Epidermal melanocyte (primary cell): ENCODE data around the gene PRKAB1.
"Not testable (repeated sequence)": the region's sequence is repeated elsewhere in the genome, so short reads cannot be mapped to it uniquely, and the experiment has no call there.

ENCODE experiments used
- DNase-seq: peaks from one replicate; pipeline ENCODE4 v3.0.0; 2011; ENCODE audit warnings: low spot score; ENCODE audit not compliant: insufficient read length

The PRKAB1 gene

DNA sequence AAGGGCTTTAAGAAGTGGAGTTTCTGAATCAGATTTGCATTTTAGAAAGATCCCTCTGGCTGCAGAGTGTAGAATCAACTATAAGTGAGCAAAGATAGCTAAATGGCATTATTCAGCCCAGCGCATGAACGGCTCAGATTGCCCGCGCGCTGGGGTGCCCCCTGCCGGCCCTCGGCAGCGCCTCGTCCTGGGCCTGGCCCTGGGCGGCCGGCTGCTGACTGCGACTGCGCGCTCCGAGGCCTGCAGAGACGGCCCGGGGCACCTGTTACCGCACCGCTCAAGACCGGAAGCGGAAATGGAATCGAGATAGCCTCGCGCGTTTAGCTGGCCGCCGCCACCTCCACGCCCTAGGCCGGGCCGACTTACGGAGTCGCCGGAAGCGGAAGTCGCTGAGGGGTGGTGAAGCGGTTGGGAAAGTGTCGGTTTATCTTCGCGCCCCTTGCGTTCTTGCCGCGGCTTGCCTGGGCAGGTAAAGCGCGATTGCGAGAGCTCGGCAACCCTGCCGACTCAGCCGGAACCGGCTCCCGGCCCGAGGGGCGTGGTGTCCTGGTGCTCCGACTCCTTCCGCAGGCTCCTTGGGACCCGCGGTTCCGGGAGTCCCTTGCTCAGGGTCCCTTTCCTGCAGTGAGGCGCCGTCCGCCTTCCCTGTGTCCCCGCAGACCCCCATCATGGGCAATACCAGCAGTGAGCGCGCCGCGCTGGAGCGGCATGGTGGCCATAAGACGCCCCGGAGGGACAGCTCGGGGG lies at the start of gene PRKAB1:
Gene PRKAB1 (plus strand): TSS at position 557 of the 747 bp plus-strand sequence. CDS start 112 bp downstream, at position 669.
- peak; percentile 86 for DNase-seq

GRCh38 chr12:119618328-119618896 lies 49.5 kb upstream of the PRKAB1 start:
- DNase-seq = not testable (repeated sequence)

- DNase-seq = no peak
Measured at GRCh38 chr12:119620490-119620889, 47.4 kb upstream of the PRKAB1 start.

GRCh38 chr12:119621878-119622277 lies 46.1 kb upstream of the PRKAB1 start:
- no peak for DNase-seq

DNA sequence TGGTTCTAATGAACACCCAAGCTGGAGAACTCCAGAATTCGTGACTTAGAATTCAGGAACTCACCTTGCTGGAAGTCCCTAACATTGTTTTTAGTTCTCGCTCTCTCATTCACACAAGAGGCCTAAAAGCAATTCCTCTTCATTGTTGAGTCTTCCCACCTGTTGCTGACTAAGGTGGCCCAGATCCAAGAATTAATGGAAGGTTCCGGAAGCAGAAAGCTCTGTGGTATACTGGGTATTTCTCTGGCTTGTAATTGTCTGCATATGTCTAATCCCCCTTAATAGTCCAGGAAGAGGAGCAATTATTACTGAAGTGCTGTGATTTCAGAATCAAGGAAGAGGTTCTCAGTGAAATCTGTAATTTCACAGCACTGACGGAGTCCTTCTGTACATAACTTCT lies 43.0 kb upstream of the PRKAB1 start:
- no peak for DNase-seq

DNA sequence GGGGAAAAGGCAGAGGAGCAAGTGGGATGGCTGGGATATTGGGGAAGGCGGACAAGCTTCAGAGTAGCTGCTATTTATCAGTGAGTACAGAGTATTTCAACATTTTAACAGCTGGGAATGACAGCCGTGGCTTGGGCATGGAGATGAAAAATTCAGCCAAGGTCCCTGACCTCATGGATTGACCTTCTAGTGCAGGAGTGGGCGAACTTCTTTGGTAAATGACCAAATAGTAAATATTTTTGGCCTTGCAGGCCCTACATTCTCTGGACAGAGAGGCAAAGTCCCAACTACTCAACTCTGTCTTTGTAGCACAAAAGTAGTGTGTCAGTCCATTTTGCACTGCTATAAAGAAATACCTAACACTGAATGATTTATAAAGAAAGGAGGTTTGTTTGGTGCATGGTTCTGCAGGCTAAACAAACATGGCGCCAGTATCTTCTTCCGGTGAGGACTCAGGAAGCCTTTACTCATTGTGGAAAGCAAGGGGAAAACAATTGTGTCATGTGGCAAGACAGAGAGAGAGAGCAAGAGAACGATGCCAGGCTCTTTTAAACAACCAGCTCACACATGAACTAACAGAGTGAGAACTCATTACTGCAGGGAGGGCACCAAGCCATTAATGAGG lies 40.8 kb upstream of the PRKAB1 start:
- no peak for DNase-seq

DNA sequence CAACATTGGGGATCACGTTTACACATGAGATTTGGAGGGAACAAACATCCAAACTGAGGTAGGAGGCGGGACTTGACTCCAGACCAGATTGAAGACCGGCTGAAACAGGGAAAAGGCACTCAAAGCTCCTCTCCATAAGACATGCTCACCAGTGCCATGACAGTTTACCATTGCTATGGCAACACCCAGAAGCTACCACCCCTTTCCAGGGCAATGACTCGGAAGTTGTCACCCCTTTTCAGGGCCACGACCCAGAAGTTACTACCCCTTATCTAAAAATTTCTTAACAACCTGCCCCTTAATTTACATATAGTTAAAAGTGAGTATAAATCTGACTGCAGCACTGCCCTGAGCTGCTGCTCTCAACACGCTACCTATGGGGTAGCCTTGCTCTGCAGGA lies 40.2 kb upstream of the PRKAB1 start:
- no peak for DNase-seq

DNA sequence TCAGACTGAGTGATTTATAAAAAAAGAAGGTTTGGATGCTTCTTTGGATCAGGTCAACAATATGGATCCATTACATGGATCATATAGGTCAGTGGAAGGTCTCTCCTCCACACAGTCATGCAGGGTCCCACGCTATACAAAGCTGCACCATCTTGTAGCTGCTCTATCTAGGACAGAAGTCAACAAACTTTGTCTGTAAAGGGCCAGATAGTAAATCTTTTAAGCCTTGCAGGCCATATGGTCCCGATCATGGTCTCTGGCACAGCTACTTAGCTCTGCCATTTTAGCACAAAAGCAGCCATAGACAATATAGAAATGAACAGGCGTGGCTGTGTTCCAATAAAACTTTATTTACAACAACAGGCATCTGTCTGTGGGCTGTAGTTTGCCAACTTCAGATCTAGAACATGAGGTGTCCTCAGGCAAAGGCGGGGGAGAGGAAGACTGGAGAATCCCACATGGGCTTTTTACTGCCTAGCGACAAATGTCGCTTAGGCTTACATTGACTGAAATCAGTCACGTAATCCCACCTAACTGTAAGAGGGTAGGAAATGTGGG lies 37.6 kb upstream of the PRKAB1 start:
- no peak for DNase-seq

- DNase-seq = no peak
Measured at GRCh38 chr12:119630962-119631550, 36.9 kb upstream of the PRKAB1 start.

GRCh38 chr12:119631930-119632678 lies 35.8 kb upstream of the PRKAB1 start:
- DNase-seq = no peak

- DNase-seq = no peak
Measured at GRCh38 chr12:119634743-119635142, 33.2 kb upstream of the PRKAB1 start.

- DNase-seq = no peak
Measured at GRCh38 chr12:119642986-119643385, 24.9 kb upstream of the PRKAB1 start.

DNA sequence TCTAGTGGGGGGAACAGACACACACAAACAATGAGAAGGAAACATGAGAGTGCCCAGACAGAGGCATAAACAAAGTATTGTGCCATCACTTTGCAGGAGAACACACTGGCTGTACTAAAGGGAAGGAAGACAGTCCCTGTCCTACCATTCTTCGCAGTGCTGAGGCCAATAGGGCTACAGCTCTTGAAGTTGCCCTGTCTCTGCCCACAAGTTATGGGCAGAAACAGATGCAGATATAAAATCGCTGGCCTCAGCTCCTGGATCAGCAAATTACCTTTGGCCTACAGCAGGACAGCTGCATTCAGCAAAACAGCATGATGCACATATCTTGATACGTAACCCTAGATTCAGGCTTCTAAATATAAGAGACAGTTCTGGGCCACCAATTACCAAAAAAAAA lies 23.0 kb upstream of the PRKAB1 start:
- no peak for DNase-seq

DNA sequence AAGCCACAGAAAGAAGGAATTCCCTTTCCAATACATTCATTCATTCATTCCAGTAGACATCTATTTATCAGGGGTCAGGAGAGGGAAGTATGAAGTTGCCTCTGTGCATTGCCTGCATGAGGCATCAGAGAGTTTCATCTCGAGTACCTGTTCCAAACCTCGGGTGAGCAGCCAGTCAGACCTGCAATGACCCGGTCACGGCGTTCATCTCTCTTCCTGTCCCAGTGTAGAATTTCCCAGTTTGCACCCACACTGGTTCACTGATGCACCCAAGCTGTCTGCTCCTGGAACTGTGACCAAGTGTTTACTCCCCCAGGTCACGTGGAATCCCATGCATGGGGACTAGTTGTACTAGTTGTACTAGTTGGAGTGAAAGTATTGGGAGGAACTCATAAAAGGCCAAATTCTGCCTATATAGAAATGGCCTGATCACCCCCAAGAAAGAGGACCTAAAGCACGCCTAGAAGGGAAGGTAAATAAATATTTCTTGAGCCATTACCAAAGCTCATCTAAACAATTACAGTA lies 22.3 kb upstream of the PRKAB1 start:
- no peak for DNase-seq

- no peak for DNase-seq
Measured at GRCh38 chr12:119649202-119649808, 18.6 kb upstream of the PRKAB1 start.

GRCh38 chr12:119652665-119653064 lies 15.3 kb upstream of the PRKAB1 start:
- no peak for DNase-seq

GRCh38 chr12:119657001-119657400 lies 10.9 kb upstream of the PRKAB1 start:
- DNase-seq = not testable (repeated sequence)

- not testable (repeated sequence) for DNase-seq
Measured at GRCh38 chr12:119658166-119658565, 9.8 kb upstream of the PRKAB1 start.

- DNase-seq = peak; percentile 52
Measured at GRCh38 chr12:119659289-119659897, 8.5 kb upstream of the PRKAB1 start.

DNA sequence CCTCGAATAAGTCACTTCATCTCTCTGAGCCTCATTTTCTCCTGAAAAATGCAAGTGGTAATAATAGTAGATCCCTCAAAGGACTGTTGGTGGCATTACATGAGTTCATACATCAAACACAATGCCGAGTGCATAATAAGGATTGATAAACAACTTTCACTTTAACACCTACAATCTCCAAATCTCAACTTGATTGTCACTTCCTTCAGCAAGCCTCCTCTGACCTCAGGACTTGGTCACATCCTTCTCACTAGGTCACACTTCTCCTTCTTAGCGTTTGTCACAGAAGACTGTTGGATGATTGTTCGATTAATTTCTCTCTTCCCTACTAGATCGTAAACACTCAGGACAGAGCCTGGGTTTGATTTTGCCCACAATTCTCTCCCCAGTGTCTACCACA lies 7.9 kb upstream of the PRKAB1 start:
- no peak for DNase-seq
